Mesothelial cell of epicardium (in vitro differentiated cells): ENCODE measurements around the gene RNF181. TPM values are rescaled to one million over a fixed set of nuclear protein-coding genes. Genes with fewer than 3 reads are reported as not detected.

Experiments used
- DNase-seq, 2 experiments: peaks; one replicate each; pipeline ENCODE4 v3.0.0; 2021; ENCODE audit warnings: low spot score in 2 of 2; ENCODE audit not compliant: unreplicated experiment in 2 of 2
- H3K27ac Mint-ChIP-seq: 2 replicates; pipeline ENCODE4 v1.8.0; 2021; ENCODE audit warnings: mixed read lengths
- H3K27me3 Mint-ChIP-seq: 2 replicates; pipeline ENCODE4 v1.8.0; 2021; ENCODE audit warnings: low read depth, mixed read lengths
- H3K36me3 Mint-ChIP-seq: 2 replicates; pipeline ENCODE4 v1.8.0; 2021; ENCODE audit warnings: mixed read lengths
- H3K4me1 Mint-ChIP-seq: 2 replicates; pipeline ENCODE4 v1.8.0; 2021; ENCODE audit warnings: mixed read lengths
- H3K4me3 Mint-ChIP-seq: 2 replicates; pipeline ENCODE4 v1.8.0; 2021; ENCODE audit warnings: mild to moderate bottlenecking, moderate library complexity, mixed read lengths
- H3K9me3 Mint-ChIP-seq: 2 replicates; pipeline ENCODE4 v1.8.0; 2021; ENCODE audit warnings: mixed read lengths
- total RNA-seq: library from RNA; stranded (reverse); gene quantifications from 3 replicates; pipeline ENCODE4 v1.2.1, GENCODE V29; 2021
- TF ChIP-seq, protein P1 (sequence below): fragments of 200-600 bp; sonication (generic); IDR thresholded peaks from one replicate; pipeline ENCODE4 v1.5.0; 2021; ENCODE audit warnings: antibody characterized with exemption; ENCODE audit not compliant: unreplicated experiment

RNF181 gene
- total RNA-seq, 1 donor from 2014 or later: 82.8 TPM

DNA sequence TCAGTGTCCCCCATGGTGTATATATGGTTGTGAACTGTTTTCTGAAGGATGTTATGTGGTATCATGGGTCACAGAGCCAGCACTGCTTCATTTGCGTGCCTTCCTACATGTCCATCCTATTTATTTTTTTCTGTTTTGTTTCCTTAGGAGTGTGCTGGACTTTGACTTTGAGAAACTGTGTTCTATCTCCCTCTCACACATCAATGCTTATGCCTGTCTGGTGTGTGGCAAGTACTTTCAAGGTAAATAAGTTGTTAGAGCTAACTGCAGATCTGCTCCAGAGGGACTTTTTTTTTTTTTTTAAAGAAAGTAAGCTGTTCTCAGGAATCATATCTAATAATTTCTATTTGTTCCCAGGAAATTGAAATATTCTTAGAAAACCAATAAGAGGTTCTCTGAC, 25.8 kb downstream of the RNF181 start:
- no peak overlapping the region for H3K4me3 Mint-ChIP-seq
- H3K27me3 Mint-ChIP-seq: no peaks in the 10 kb centered on the region
- peaks cover 10% of the 10 kb centered on the region for H3K4me1 Mint-ChIP-seq
- TF ChIP-seq, protein P1, sequence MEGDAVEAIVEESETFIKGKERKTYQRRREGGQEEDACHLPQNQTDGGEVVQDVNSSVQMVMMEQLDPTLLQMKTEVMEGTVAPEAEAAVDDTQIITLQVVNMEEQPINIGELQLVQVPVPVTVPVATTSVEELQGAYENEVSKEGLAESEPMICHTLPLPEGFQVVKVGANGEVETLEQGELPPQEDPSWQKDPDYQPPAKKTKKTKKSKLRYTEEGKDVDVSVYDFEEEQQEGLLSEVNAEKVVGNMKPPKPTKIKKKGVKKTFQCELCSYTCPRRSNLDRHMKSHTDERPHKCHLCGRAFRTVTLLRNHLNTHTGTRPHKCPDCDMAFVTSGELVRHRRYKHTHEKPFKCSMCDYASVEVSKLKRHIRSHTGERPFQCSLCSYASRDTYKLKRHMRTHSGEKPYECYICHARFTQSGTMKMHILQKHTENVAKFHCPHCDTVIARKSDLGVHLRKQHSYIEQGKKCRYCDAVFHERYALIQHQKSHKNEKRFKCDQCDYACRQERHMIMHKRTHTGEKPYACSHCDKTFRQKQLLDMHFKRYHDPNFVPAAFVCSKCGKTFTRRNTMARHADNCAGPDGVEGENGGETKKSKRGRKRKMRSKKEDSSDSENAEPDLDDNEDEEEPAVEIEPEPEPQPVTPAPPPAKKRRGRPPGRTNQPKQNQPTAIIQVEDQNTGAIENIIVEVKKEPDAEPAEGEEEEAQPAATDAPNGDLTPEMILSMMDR: no peak
- no peak overlapping the region for H3K27ac Mint-ChIP-seq
- no peaks in the 10 kb centered on the region for H3K9me3 Mint-ChIP-seq
- H3K36me3 Mint-ChIP-seq: peaks cover 31% of the 10 kb centered on the region
- no peak for DNase-seq

DNA sequence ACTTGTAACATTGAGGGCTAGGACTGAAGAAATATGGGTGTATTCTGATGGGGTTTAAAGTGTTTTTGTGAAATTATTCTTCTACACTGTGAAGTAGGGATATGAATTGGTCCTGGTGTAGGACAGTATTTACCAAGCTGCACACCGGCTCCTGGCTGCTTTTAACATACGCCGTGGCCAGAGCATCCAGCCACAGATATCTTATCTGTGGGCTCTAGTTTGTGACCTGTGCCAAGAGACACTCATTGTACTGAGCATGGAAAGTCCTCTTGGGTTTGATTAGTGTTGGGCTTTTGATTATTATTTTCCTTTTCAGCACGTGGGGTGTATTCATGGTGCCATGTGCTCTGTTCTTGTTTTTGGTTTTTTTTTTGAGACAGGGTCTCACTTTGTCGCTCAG, 28.4 kb downstream of the RNF181 start:
- Mint-ChIP-seq H3K36me3 (peaks cover 38% of the 10 kb centered on the region), H3K4me1 (peaks cover 2% of the 10 kb centered on the region), H3K27ac (no peak overlapping the region), H3K4me3 (no peak overlapping the region), H3K9me3 (no peaks in the 10 kb centered on the region), H3K27me3 (no peaks in the 10 kb centered on the region)
- no peak for DNase-seq
- TF ChIP-seq, protein P1: no peak

- H3K9me3 Mint-ChIP-seq: no peaks in the 10 kb centered on the region
- H3K27me3 Mint-ChIP-seq: no peaks in the 10 kb centered on the region
Observed at GRCh38 chr2:85628658-85629057, 33.1 kb downstream of the RNF181 start.

GRCh38 chr2:85631316-85631715, 35.8 kb downstream of the RNF181 start:
- Mint-ChIP-seq H3K27ac (no peak overlapping the region), H3K4me3 (no peak overlapping the region), H3K36me3 (peaks cover 47% of the 10 kb centered on the region), H3K4me1 (no peaks in the 10 kb centered on the region), H3K9me3 (no peaks in the 10 kb centered on the region), H3K27me3 (no peaks in the 10 kb centered on the region)
- DNase-seq: no peak
- TF ChIP-seq, protein P1: no peak

More at GRCh38 chr2:85628658-85629057, 33.1 kb downstream of the RNF181 start:
- DNase-seq: no peak
- no peak overlapping the region for H3K27ac Mint-ChIP-seq
- TF ChIP-seq, protein P1: no peak
- H3K4me3 Mint-ChIP-seq: no peak overlapping the region
- no peaks in the 10 kb centered on the region for H3K4me1 Mint-ChIP-seq
- peaks cover 48% of the 10 kb centered on the region for H3K36me3 Mint-ChIP-seq

- Mint-ChIP-seq H3K4me3 (no peak overlapping the region), H3K27me3 (no peaks in the 10 kb centered on the region), H3K4me1 (no peaks in the 10 kb centered on the region), H3K27ac (no peak overlapping the region), H3K36me3 (peaks cover 51% of the 10 kb centered on the region), H3K9me3 (no peaks in the 10 kb centered on the region)
- DNase-seq: no peak
- TF ChIP-seq, protein P1: no peak
Observed at GRCh38 chr2:85635011-85635410, 39.5 kb downstream of the RNF181 start.

- TF ChIP-seq, protein P1: no peak
- no peaks in the 10 kb centered on the region for H3K9me3 Mint-ChIP-seq
- no peak for DNase-seq
- H3K27ac Mint-ChIP-seq: no peak overlapping the region
- H3K27me3 Mint-ChIP-seq: no peaks in the 10 kb centered on the region
- H3K4me1 Mint-ChIP-seq: no peaks in the 10 kb centered on the region
- no peak overlapping the region for H3K4me3 Mint-ChIP-seq
- peaks cover 49% of the 10 kb centered on the region for H3K36me3 Mint-ChIP-seq
Observed at GRCh38 chr2:85635636-85636035, 40.1 kb downstream of the RNF181 start.
